Kidney glomerular epithelial cell (primary cell): ENCODE measurements around the gene PTH1R.

Experiments used
- DNase-seq: peaks from one replicate; lab custom pipeline; 2025; lab: John Stamatoyannopoulos, UW

The PTH1R gene

GRCh38 chr3:46913644-46914043 lies 36.1 kb downstream of the PTH1R start:
- DNase-seq: peak; percentile 76

- DNase-seq: no peak
Measured at GRCh38 chr3:46914849-46915248, 37.3 kb downstream of the PTH1R start.

GRCh38 chr3:46915297-46915822 lies 37.8 kb downstream of the PTH1R start:
- DNase-seq: no peak

- DNase-seq: no peak
Measured at GRCh38 chr3:46916278-46916677, 38.8 kb downstream of the PTH1R start.

GRCh38 chr3:46916799-46917198 lies 39.3 kb downstream of the PTH1R start:
- DNase-seq: no peak

GRCh38 chr3:46917257-46917656 lies 39.7 kb downstream of the PTH1R start:
- no peak for DNase-seq

- DNase-seq: no peak
Measured at GRCh38 chr3:46918202-46918601, 40.7 kb downstream of the PTH1R start.

- DNase-seq: no peak
Measured at GRCh38 chr3:46918634-46919033, 41.1 kb downstream of the PTH1R start.

- no peak for DNase-seq
Measured at GRCh38 chr3:46921041-46921440, 43.5 kb downstream of the PTH1R start.

GRCh38 chr3:46921871-46922271 lies 44.4 kb downstream of the PTH1R start:
- no peak for DNase-seq

- no peak for DNase-seq
Measured at GRCh38 chr3:46922426-46922825, 44.9 kb downstream of the PTH1R start.

- no peak for DNase-seq
Measured at GRCh38 chr3:46922871-46923558, 45.5 kb downstream of the PTH1R start.

- DNase-seq: peak; percentile 15
Measured at GRCh38 chr3:46923559-46924350, 46.2 kb downstream of the PTH1R start.

GRCh38 chr3:46924921-46925584 lies 47.5 kb downstream of the PTH1R start:
- no peak for DNase-seq

- no peak for DNase-seq
Measured at GRCh38 chr3:46925585-46925934, 48.0 kb downstream of the PTH1R start.

- DNase-seq: no peak
Measured at GRCh38 chr3:46926039-46926438, 48.5 kb downstream of the PTH1R start.

- no peak for DNase-seq
Measured at GRCh38 chr3:46926447-46926846, 48.9 kb downstream of the PTH1R start.

- no peak for DNase-seq
Measured at GRCh38 chr3:46926871-46927717, 49.6 kb downstream of the PTH1R start.

- DNase-seq: no peak
Measured at GRCh38 chr3:46927718-46928073, 50.2 kb downstream of the PTH1R start.

GRCh38 chr3:46928282-46928681 lies 50.8 kb downstream of the PTH1R start:
- DNase-seq: no peak

GRCh38 chr3:46929324-46929723 lies 51.8 kb downstream of the PTH1R start:
- no peak for DNase-seq
